DMS 273 (cell line): Measurements from ENCODE around the gene ZNF486.
"Not testable (repeated sequence)": the region's sequence is repeated elsewhere in the genome, so short reads cannot be mapped to it uniquely, and the experiment has no call there.

Experiments used
- DNase-seq: peaks from one replicate; lab custom pipeline; 2025; ENCODE audit not compliant: unreplicated experiment; lab: John Stamatoyannopoulos, UW

Gene ZNF486

GRCh38 chr19:20233105-20233504 is 66.1 kb downstream of the ZNF486 start:
- no peak for DNase-seq

- no peak for DNase-seq
Measured at GRCh38 chr19:20235156-20235555, 68.1 kb downstream of the ZNF486 start.

DNA sequence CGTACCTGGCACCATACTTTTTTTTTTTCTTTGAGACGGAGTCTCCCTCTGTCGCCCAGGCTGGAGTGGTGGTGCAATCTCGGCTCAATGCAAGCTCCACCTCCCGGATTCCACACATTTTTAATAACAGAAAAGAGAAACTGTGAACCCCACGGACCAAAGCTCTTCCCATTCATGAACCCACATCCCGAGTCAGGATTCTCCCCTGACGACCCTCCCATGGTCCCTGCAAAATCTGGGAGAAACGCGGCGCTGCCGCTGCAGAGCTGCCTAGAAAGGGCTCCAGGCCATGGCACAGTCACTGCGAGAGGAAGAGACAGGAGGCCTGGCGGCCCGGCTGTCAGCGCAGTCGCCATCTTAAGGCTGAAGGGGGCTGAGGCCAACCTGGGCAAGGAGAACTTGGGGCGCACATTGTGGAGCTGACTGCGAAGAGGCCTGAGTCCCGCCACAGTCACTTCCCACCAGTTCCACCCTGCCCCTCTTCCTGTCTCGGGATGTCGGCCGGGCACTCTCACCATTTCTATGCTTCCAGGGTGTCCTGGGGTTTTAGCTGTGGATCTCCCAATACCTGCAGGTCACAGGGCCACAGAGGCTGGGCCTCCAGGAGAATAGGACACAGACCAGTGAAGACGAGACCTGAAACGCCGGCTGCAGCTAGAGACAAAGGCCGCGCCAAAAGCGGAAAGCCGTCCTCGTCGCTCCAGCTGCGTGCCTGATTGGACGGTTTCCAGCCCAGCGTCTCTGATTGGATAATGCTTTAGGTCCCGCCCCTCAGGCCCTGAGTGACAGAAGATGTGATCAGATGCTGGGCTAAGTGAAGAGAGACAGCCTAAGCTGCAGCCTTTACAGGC is 71.0 kb downstream of the ZNF486 start:
- DNase-seq: peak; percentile 98

DNA sequence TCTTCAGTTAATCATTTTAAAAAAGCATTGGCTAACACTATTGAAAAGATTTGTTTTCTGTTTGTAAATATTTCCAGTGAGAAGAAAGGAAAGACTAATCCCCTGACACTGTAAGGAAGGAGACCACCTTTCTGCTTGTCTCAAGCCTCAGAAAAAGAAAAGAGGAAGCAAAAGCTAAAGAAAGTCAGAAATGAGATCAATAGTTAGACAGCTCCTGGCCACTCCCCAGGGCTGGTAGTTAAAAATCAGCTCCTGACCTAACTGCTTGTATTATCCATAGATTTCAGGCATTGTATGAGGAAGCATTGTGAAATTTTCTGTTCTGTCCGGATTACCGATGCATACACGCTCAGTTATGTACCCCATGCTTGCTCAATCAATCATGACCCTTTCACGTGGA is 76.6 kb downstream of the ZNF486 start:
- no peak for DNase-seq

DNA sequence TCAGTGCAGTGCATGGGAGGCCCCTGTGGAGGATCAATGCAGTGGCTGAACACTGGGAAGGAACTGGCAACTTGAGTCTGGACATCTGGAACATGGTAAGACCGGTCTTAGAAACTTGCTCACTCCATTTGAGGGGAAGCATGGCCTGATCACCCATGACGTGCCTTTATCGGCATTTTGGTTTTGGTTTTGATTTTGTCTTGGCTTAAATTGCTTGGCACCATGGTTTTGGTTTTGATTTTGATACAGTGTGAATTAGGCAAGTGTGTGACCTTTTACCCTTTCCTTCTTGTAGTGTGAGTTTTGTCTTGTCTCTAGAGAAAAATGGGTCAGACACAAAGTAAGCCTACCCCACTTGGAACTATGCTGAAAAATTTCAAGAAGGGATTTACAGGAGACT is 77.3 kb downstream of the ZNF486 start:
- no peak for DNase-seq

DNA sequence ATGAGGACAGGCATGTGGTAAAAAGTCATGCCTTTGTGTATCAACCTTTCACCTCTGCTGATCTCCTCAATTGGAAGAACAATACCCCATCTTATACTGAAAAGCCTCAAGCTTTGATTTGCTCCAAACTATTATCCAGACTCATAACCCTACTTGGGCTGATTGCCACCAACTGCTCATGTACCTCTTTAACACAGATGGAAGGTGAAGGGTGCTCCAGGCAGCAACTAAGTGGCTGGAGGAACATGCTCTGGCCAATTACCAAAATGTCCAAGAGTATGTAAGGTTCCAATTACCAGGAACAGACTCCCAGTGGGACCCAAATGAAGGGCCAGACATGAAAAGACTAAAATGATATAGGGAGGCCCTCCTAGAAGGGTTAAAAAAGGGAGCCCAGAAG is 78.3 kb downstream of the ZNF486 start:
- no peak for DNase-seq

DNA sequence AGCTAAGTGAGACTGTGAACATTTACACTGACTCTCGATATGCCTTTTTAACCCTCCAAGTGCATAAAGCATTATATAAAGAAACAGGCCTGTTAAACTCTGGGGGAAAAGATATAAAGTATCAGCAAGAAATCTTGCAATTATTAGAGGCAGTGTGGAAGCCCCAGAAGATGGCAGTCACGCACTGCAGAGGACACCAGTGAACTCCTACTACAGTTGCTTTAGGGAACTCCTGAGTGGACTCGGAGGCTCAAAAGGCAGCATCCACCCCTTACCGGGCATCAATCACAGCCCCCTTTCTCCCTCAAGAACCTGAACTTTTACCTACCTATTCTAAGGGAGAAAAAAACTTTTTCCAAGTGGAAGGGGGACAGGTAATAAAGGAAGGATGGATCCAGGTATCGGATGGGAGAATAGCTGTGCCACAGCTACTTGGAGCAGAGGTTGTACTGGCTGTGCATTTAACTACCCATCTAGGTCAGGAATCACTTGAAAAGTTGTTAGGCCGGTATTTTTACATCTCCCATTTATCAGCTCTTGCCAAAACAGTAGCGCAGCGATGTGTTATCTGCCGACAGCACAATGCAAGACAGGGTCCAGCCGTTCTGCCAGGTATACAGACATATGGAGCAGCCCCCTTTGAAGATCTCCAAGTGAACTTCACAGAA is 80.1 kb downstream of the ZNF486 start:
- DNase-seq: peak; percentile 53

DNA sequence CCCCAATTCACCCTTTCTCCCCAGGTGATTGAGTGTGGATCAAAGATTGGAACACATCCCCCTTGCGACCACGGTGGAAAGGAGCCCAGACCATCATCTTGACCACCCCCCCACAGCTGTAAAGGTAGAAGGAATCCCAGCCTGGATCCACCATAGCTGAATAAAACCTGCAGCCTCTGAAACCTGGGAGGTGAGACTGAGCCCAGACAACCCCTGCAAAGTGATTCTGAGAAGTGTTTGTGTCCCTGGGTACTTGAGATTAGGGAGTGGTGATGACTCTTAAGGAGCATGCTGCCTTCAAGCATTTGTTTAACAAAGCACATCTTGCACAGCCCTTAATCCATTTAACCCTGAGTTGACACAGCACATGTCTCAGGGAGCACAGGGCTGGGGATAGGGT is 81.2 kb downstream of the ZNF486 start:
- not testable (repeated sequence) for DNase-seq
